ENCODE results near the gene CGB1. TPM values are rescaled to one million over a fixed set of nuclear protein-coding genes. Genes with fewer than 3 reads are reported as not detected.

The CGB1 gene
- total RNA-seq (2022; extraction: Qiagen RNA extraction; ENCODE audit: low read depth) = not detected in 5 replicates

GRCh38 chr19:49036815-49037214 lies at the start of gene CGB1:
TSS of gene CGB1 (minus strand) at chr19:49036895. CDS start at chr19:49036711, 184 bp downstream.

GRCh38 chr19:49085020-49085867 lies 48.5 kb upstream of the CGB1 start, which contains the start of gene SNRNP70:
TSS of gene SNRNP70 (plus strand) at chr19:49085451. CDS start at chr19:49086415, 964 bp downstream.

GRCh38 chr19:49064768-49065611 lies 28.3 kb upstream of the CGB1 start, which contains the start of gene NTF4:
TSS of gene NTF4 (minus strand) at chr19:49064818. CDS start at chr19:49061997, 2,821 bp downstream.

GRCh38 chr19:49057636-49058234 lies 21.0 kb upstream of the CGB1 start, which contains the start of gene CGB7:
TSS of gene CGB7 (minus strand) at chr19:49057749. CDS start at chr19:49055375, 2,374 bp downstream.

GRCh38 chr19:49049011-49049410 lies 12.3 kb upstream of the CGB1 start, which contains the start of gene CGB8:
TSS of gene CGB8 (minus strand) at chr19:49049111. CDS start at chr19:49048739, 372 bp downstream.

GRCh38 chr19:49043548-49043947 lies 6.9 kb upstream of the CGB1 start, which contains the start of gene CGB5:
TSS of gene CGB5 (plus strand) at chr19:49043848. CDS start at chr19:49044210, 362 bp downstream.

GRCh38 chr19:49031642-49032301 lies 4.9 kb downstream of the CGB1 start, which contains the start of gene CGB2:
TSS of gene CGB2 (plus strand) at chr19:49031890. CDS start at chr19:49032096, 206 bp downstream.

GRCh38 chr19:49024233-49024632 lies 12.5 kb downstream of the CGB1 start, which contains the start of gene CGB3:
TSS of gene CGB3 (minus strand) at chr19:49024333. CDS start at chr19:49023971, 362 bp downstream.

GRCh38 chr19:49017041-49017665 lies 19.5 kb downstream of the CGB1 start, which contains the start of gene LHB:
TSS of gene LHB (minus strand) at chr19:49017091. CDS start at chr19:49017081, 10 bp downstream.

GRCh38 chr19:48993175-48994034 lies 43.3 kb downstream of the CGB1 start, which contains the start of the genes GYS1 and RUVBL2:
TSS of gene GYS1 (minus strand) at chr19:48993309. CDS start at chr19:48993112, 197 bp downstream.
TSS of gene RUVBL2 (plus strand) at chr19:48993887. CDS start at chr19:48993912, 25 bp downstream.

Other genes starting within 250 kb of the CGB1 start
- 47.2 to 60.5 TPM (median 56.7 TPM) in 5 replicates for gene BCAT2, start 225.9 kb downstream of the CGB1 start, total RNA-seq (2022; extraction: Qiagen RNA extraction; ENCODE audit: low read depth)
- 13.4 to 17.0 TPM (median 14.8 TPM) in 5 replicates for gene HSD17B14, start 200.4 kb downstream of the CGB1 start, total RNA-seq (2022; extraction: Qiagen RNA extraction; ENCODE audit: low read depth)
- 1.5 to 3.0 TPM (median 2.4 TPM) in 5 replicates for gene PLEKHA4, start 168.3 kb downstream of the CGB1 start, total RNA-seq (2022; extraction: Qiagen RNA extraction; ENCODE audit: low read depth)
- 98.8 to 159 TPM (median 116 TPM) in 5 replicates for gene PPP1R15A, start 164.5 kb downstream of the CGB1 start, total RNA-seq (2022; extraction: Qiagen RNA extraction; ENCODE audit: low read depth)
- not detected in 5 replicates for gene TULP2, start 138.2 kb downstream of the CGB1 start, total RNA-seq (2022; extraction: Qiagen RNA extraction; ENCODE audit: low read depth)
- 180 to 229 TPM (median 200 TPM) in 5 replicates for gene NUCB1, start 136.6 kb downstream of the CGB1 start, total RNA-seq (2022; extraction: Qiagen RNA extraction; ENCODE audit: low read depth)
- 1.1 to 2.1 TPM (median 1.5 TPM) in 5 replicates for gene DHDH, start 103.2 kb downstream of the CGB1 start, total RNA-seq (2022; extraction: Qiagen RNA extraction; ENCODE audit: low read depth)
- 272 to 404 TPM (median 350 TPM) in 5 replicates for gene BAX, start 82.0 kb downstream of the CGB1 start, total RNA-seq (2022; extraction: Qiagen RNA extraction; ENCODE audit: low read depth)
- gene FTL, start 71.6 kb downstream of the CGB1 start, total RNA-seq (2022; extraction: Qiagen RNA extraction; ENCODE audit: low read depth) = 18,656 to 25,483 TPM (median 19,849 TPM) in 5 replicates
- 16.4 to 21.4 TPM (median 17.5 TPM) in 5 replicates for gene GYS1, start 43.6 kb downstream of the CGB1 start, total RNA-seq (2022; extraction: Qiagen RNA extraction; ENCODE audit: low read depth)
- 230 to 241 TPM (median 232 TPM) in 5 replicates for gene RUVBL2, start 43.0 kb downstream of the CGB1 start, total RNA-seq (2022; extraction: Qiagen RNA extraction; ENCODE audit: low read depth)
- gene LHB, start 19.8 kb downstream of the CGB1 start, total RNA-seq (2022; extraction: Qiagen RNA extraction; ENCODE audit: low read depth) = not detected in 5 replicates
- 0.38 TPM in 1 of 5 replicates, not detected in the others for gene CGB3, start 12.6 kb downstream of the CGB1 start, total RNA-seq (2022; extraction: Qiagen RNA extraction; ENCODE audit: low read depth)
- 0.54 to 0.67 TPM in 2 of 5 replicates, not detected in the others for gene CGB2, start 5.0 kb downstream of the CGB1 start, total RNA-seq (2022; extraction: Qiagen RNA extraction; ENCODE audit: low read depth)
- gene CGB5, start 7.0 kb upstream of the CGB1 start, total RNA-seq (2022; extraction: Qiagen RNA extraction; ENCODE audit: low read depth) = 0.90 to 1.4 TPM (median 1.1 TPM) in 5 replicates
- 3.3 to 5.1 TPM (median 4.0 TPM) in 5 replicates for gene CGB8, start 12.2 kb upstream of the CGB1 start, total RNA-seq (2022; extraction: Qiagen RNA extraction; ENCODE audit: low read depth)
- gene CGB7, start 20.9 kb upstream of the CGB1 start, total RNA-seq (2022; extraction: Qiagen RNA extraction; ENCODE audit: low read depth) = 0.16 to 0.82 TPM (median 0.61 TPM) in 5 replicates
- gene NTF4, start 27.9 kb upstream of the CGB1 start, total RNA-seq (2022; extraction: Qiagen RNA extraction; ENCODE audit: low read depth) = 0.17 to 0.65 TPM (median 0.29 TPM) in 5 replicates
- gene KCNA7, start 35.8 kb upstream of the CGB1 start, total RNA-seq (2022; extraction: Qiagen RNA extraction; ENCODE audit: low read depth) = not detected in 5 replicates
- gene SNRNP70, start 48.6 kb upstream of the CGB1 start, total RNA-seq (2022; extraction: Qiagen RNA extraction; ENCODE audit: low read depth) = 293 to 368 TPM (median 338 TPM) in 5 replicates
- 3.7 to 7.7 TPM (median 5.3 TPM) in 5 replicates for gene LIN7B, start 77.5 kb upstream of the CGB1 start, total RNA-seq (2022; extraction: Qiagen RNA extraction; ENCODE audit: low read depth)
- gene C19orf73, start 82.2 kb upstream of the CGB1 start, total RNA-seq (2022; extraction: Qiagen RNA extraction; ENCODE audit: low read depth) = 0.93 to 3.1 TPM (median 2.2 TPM) in 5 replicates
- 5.5 to 8.9 TPM (median 7.7 TPM) in 5 replicates for gene PPFIA3, start 82.6 kb upstream of the CGB1 start, total RNA-seq (2022; extraction: Qiagen RNA extraction; ENCODE audit: low read depth)
- gene HRC, start 118.5 kb upstream of the CGB1 start, total RNA-seq (2022; extraction: Qiagen RNA extraction; ENCODE audit: low read depth) = not detected in 5 replicates
- gene TRPM4, start 120.9 kb upstream of the CGB1 start, total RNA-seq (2022; extraction: Qiagen RNA extraction; ENCODE audit: low read depth) = 6.4 to 10.4 TPM (median 9.5 TPM) in 5 replicates

All from A549 treated with RU486 at 1 μM for 4 hours (cell line).